T-cell (primary cell): ENCODE data around the gene PRKAG1. TPM values are rescaled to one million over a fixed set of nuclear protein-coding genes. Genes with fewer than 3 reads are reported as not detected.

Source experiments
- ATAC-seq, 4 experiments: fragments of 200-7000 bp in 3 of 4; fragments of 150-1000 bp in 1 of 4; cut with Tn5 transposase; replicated peaks in 1 of 4; 1 replicate in 3 of 4; 2 replicates in 1 of 4; pipeline ENCODE4 v1.10.0; 2021; ENCODE audit warnings: moderate library complexity in 3 of 4, mild to moderate bottlenecking in 2 of 4, moderate number of reproducible peaks in 1 of 4
- CTCF ChIA-PET, 2 donors: fragments of 300-600 bp; sonication (Branson Sonifier 250); formaldehyde crosslinking; loops; one replicate each; lab custom pipeline; 2022; ENCODE audit warnings: antibody characterized with exemption in 2 of 2; lab: Charles Lee
- POLR2A ChIA-PET, 2 donors: fragments of 300-600 bp; sonication (Branson Sonifier 250); formaldehyde crosslinking; loops; one replicate each; lab custom pipeline; 2022; ENCODE audit warnings: antibody characterized with exemption in 2 of 2; lab: Charles Lee
- DNase-seq, 35 experiments: peaks; one replicate each; pipeline versions ENCODE4 v3.0.0 to v3.0.0-alpha.2; 2013 to 2023
- H3K27ac ChIP-seq: one replicate; pipeline ENCODE4 v1.5.1; 2013; ENCODE audit warnings: low read length
- H3K27me3 ChIP-seq, 2 experiments: replicated peaks in 1 of 2; 1 replicate in 1 of 2; 2 replicates in 1 of 2; pipeline versions ENCODE4 v1.6.1 to v1.7.0; 2013; ENCODE audit warnings: low read length in 1 of 2, mixed read lengths in 1 of 2; ENCODE audit not compliant: control insufficient read depth in 2 of 2, insufficient read depth in 2 of 2; ENCODE audit errors: extremely low read depth in 1 of 2
- H3K36me3 ChIP-seq, 2 donors: 1 replicate in 1 of 2; 2 replicates in 1 of 2; pipeline versions ENCODE4 v1.6.1 to v1.7.0; 2013; ENCODE audit warnings: low read length in 1 of 2; ENCODE audit not compliant: control insufficient read depth in 2 of 2, insufficient read depth in 1 of 2; ENCODE audit errors: extremely low read depth in 1 of 2
- H3K4me1 ChIP-seq, 2 experiments: 1 replicate in 1 of 2; 2 replicates in 1 of 2; pipeline versions ENCODE4 v1.6.1 to v1.7.0; 2013; ENCODE audit warnings: low read length in 2 of 2, mixed read lengths in 1 of 2; ENCODE audit not compliant: insufficient read depth in 2 of 2, control insufficient read depth in 1 of 2; ENCODE audit errors: extremely low read depth in 1 of 2
- H3K4me3 ChIP-seq, 2 donors: 1 replicate in 1 of 2; 2 replicates in 1 of 2; pipeline versions ENCODE4 v1.5.1 to v1.7.0; 2013; ENCODE audit warnings: mild to moderate bottlenecking in 2 of 2, low read length in 1 of 2, moderate library complexity in 1 of 2; ENCODE audit not compliant: control insufficient read depth in 1 of 2; ENCODE audit errors: extremely low read depth in 1 of 2
- H3K9me3 ChIP-seq: 2 replicates; pipeline ENCODE4 v1.7.0; 2013
- H3K27ac Mint-ChIP-seq, 2 donors: one replicate each; pipeline ENCODE4 v1.8.0; 2020 to 2021; ENCODE audit warnings: mild to moderate bottlenecking in 2 of 2, mixed read lengths in 2 of 2
- H3K27me3 Mint-ChIP-seq, 2 donors: one replicate each; pipeline ENCODE4 v1.8.0; 2021 to 2022; ENCODE audit warnings: mixed read lengths in 2 of 2
- H3K36me3 Mint-ChIP-seq: one replicate; pipeline ENCODE4 v1.8.0; 2021; ENCODE audit warnings: mixed read lengths
- H3K4me1 Mint-ChIP-seq, 3 donors: one replicate each; pipeline ENCODE4 v1.8.0; 2020 to 2022; ENCODE audit warnings: mixed read lengths in 3 of 3, mild to moderate bottlenecking in 1 of 3
- H3K4me3 Mint-ChIP-seq, 3 donors: one replicate each; pipeline ENCODE4 v1.8.0; 2020 to 2022; ENCODE audit warnings: mild to moderate bottlenecking in 3 of 3, mixed read lengths in 3 of 3, moderate library complexity in 3 of 3
- H3K9me3 Mint-ChIP-seq, 3 donors: one replicate each; pipeline ENCODE4 v1.8.0; 2020 to 2022; ENCODE audit warnings: mixed read lengths in 3 of 3
- WGBS: methylation state at CpG from one replicate; pipeline ENCODE4 v1.1.5; 2013; ENCODE audit warnings: missing lambda C conversion rate; ENCODE audit not compliant: insufficient coverage; 5-methylcytosine and 5-hydroxymethylcytosine counted together
- total RNA-seq, 35 experiments: library from RNA in 6 of 35; stranded (reverse) in 6 of 35; fragments of 120-200 nt in 1 of 35; gene quantifications; one replicate each; pipeline versions ENCODE4 v1.2.1 to v1.2.4 and lab custom pipeline; 2013 to 2026

The PRKAG1 gene
- total RNA-seq, 5 donors from 2014 or later (not counting 1 experiment from before 2014, with no cell fraction given) = 42.5 to 54.6 (median 48.3) TPM

DNA sequence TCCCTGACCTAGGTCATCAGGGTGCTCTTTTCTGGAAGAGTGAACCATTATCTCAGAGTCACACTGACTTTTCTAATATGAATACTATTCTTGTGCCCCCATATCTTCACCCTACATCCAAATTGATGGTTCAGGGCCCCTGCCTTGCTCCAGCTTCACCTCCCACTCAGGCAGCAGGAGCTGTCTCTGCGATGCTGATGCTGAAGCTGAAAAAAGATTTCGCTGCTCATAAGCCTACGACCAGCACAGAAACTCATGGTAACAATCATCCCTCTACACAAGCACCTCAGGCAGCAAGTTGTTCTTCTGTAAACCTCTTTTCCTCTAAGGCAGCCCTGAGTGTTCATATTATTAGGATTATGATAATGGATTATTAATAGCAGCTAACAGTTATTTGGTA is 64.5 kb downstream of the PRKAG1 start:
- H3K36me3 Mint-ChIP-seq = peaks cover 9% of the 10 kb centered on the region
- no peaks in the 10 kb centered on the region for H3K27me3 Mint-ChIP-seq
- no peak overlapping the region for H3K4me3 Mint-ChIP-seq
- H3K9me3 Mint-ChIP-seq = no peaks in the 10 kb centered on the region
- POLR2A ChIA-PET = interaction anchor here in 1 of 2 donors (0.6 kb wide), 1 partner anchor 33 kb away, joined by 4 read pairs; no protein-coding TSS in a partner anchor
- Histone ChIP-seq H3K27ac (no peak overlapping the region), H3K27me3 (no peaks in the 10 kb centered on the region), H3K36me3 (peaks cover 0 to 7% of the 10 kb centered on the region in 2 donors), H3K4me1 (peaks cover 11 to 24% of the 10 kb centered on the region in 2 experiments), H3K4me3 (no peak overlapping the region), H3K9me3 (no peaks in the 10 kb centered on the region)
- CTCF ChIA-PET = no interaction called here
- ATAC-seq (no peak), DNase-seq (no peak)
- H3K4me1 Mint-ChIP-seq = peaks cover 50 to 52% (median 50%) of the 10 kb centered on the region in 3 donors
- WGBS = 88% methylated on average over 1 of the region's 3 CpGs
- H3K27ac Mint-ChIP-seq = no peak overlapping the region

DNA sequence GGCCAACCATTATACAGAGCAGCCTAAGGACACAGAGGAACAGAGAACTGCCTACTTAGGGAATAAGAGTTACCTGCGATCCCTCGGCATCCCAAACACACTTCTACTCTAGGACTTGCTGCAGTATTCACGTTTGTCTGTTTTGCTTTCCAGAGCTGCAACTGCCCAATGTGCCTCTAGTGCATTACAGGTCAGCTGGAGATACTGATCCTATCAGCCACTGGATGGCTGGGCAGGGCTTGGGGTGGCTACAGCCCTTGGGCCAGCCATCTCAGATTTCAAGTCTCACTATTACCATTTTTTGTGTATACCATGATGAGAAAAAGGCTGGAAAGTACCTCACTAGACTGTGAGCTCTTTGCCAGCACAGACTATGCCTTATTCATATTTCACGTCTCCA is 65.9 kb downstream of the PRKAG1 start:
- peaks cover 0 to 7% of the 10 kb centered on the region in 2 donors for H3K36me3 ChIP-seq
- H3K27me3 ChIP-seq = no peaks in the 10 kb centered on the region
- Mint-ChIP-seq H3K36me3 (peaks cover 13% of the 10 kb centered on the region), H3K27me3 (no peaks in the 10 kb centered on the region), H3K4me1 (peaks cover 51 to 59% (median 55%) of the 10 kb centered on the region in 3 donors), H3K27ac (no peak overlapping the region), H3K4me3 (no peak overlapping the region), H3K9me3 (no peaks in the 10 kb centered on the region)
- peaks cover 11 to 23% of the 10 kb centered on the region in 2 experiments for H3K4me1 ChIP-seq
- ATAC-seq = no peak
- no peak for DNase-seq
- H3K9me3 ChIP-seq = no peaks in the 10 kb centered on the region
- H3K27ac ChIP-seq = no peak overlapping the region
- WGBS = 96% methylated on average over 3 of the region's 4 CpGs
- POLR2A ChIA-PET = no interaction called here
- H3K4me3 ChIP-seq = no peak overlapping the region
- CTCF ChIA-PET = interaction anchor here (0.6 to 1.0 kb wide), 2 partner anchors 19 to 27 kb away, joined by 5 to 8 read pairs; no protein-coding TSS in a partner anchor

Other genes with a start within 250 kb of the PRKAG1 start
- under 1 TPM in 4 of 5 donors, not detected in 1; 0.10 to 0.76 (median 0.66) TPM for gene ADCY6, start 229.7 kb downstream of the PRKAG1 start, total RNA-seq
- gene CACNB3, start 200.3 kb downstream of the PRKAG1 start, total RNA-seq = 10 to 100 TPM in 2 of 5 donors, 1 to 10 TPM in 3; 4.3 to 12.4 (median 8.9) TPM
- 100 to 1,000 TPM in 3 of 5 donors, 10 to 100 TPM in 2; 86.8 to 158 (median 144) TPM for gene DDX23, start 166.6 kb downstream of the PRKAG1 start, total RNA-seq
- gene RND1, start 152.9 kb downstream of the PRKAG1 start, total RNA-seq = 10 to 100 TPM in 1 of 5 donors, 1 to 10 TPM in 4; 2.6 to 10.5 (median 5.0) TPM
- gene FKBP11, start 93.3 kb downstream of the PRKAG1 start, total RNA-seq = 10 to 100 TPM; 55.6 to 83.0 (median 68.1) TPM
- gene ARF3, start 61.3 kb downstream of the PRKAG1 start, total RNA-seq = 10 to 100 TPM; 63.6 to 82.9 (median 74.3) TPM
- gene WNT10B, start 47.0 kb downstream of the PRKAG1 start, total RNA-seq = 10 to 100 TPM in 1 of 5 donors, 1 to 10 TPM in 4; 5.3 to 15.7 (median 8.9) TPM
- 1 to 10 TPM in 2 of 5 donors, under 1 TPM in 3; 0.47 to 2.6 (median 0.85) TPM for gene WNT1, start 40.5 kb downstream of the PRKAG1 start, total RNA-seq
- gene DDN, start 19.4 kb downstream of the PRKAG1 start, total RNA-seq = 1 to 10 TPM in 1 of 5 donors, under 1 TPM in 4; 0.09 to 1.3 (median 0.15) TPM
- gene KMT2D, start 42.0 kb upstream of the PRKAG1 start, total RNA-seq = 100 to 1,000 TPM; 135 to 161 (median 152) TPM
- gene RHEBL1, start 51.2 kb upstream of the PRKAG1 start, total RNA-seq = 1 to 10 TPM; 2.3 to 5.3 (median 2.5) TPM
- under 1 TPM; 0.12 to 0.45 (median 0.38) TPM for gene DHH, start 76.0 kb upstream of the PRKAG1 start, total RNA-seq
- gene LMBR1L, start 92.1 kb upstream of the PRKAG1 start, total RNA-seq = 100 to 1,000 TPM; 159 to 302 (median 224) TPM
- 100 to 1,000 TPM; 167 to 232 (median 205) TPM for gene TUBA1B, start 112.6 kb upstream of the PRKAG1 start, total RNA-seq
- 100 to 1,000 TPM in 3 of 5 donors, 10 to 100 TPM in 2; 89.3 to 310 (median 100) TPM for gene TUBA1A, start 170.3 kb upstream of the PRKAG1 start, total RNA-seq
- gene TUBA1C, start 246.3 kb upstream of the PRKAG1 start, total RNA-seq = 10 to 100 TPM; 16.4 to 53.7 (median 48.4) TPM